ENCODE data around the gene IPCEF1. TPM values are rescaled to one million over a fixed set of nuclear protein-coding genes. Genes with fewer than 3 reads are reported as not detected.

IPCEF1 gene
- total and polyA plus RNA-seq, 4 donors = 0.85 to 18.1 (median 3.6) TPM

DNA sequence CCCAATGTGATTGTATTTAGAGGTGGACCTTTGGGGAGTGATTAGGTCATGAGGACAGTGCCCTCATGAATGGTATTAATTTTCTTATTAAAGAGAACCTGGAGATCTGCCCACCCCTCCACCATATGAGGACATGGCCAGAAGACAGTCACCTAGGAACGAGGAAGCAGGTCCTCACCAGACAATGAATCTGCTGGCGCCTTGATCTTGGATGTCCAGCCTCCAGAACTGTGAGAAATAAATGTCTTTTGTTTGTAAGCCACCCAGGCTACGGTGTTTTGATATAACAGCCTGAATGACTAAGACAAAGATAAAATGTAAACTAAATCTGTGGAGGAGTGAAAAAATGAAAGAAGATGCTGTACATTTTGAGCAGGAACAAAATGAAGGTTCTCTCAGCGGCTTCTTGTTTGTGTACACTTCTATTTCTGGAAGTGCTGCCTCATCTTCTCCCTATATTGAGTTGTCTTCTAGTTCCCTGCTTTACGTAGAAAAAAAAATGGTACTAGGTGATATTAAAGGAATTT is 1.5 kb upstream of the IPCEF1 start:
- no peaks in the 10 kb centered on the region for H3K9me3 ChIP-seq (ENCODE audit: control insufficient read depth in 4 of 4, insufficient read depth in 3 of 4, low read length in 3 of 4)
- DNase-seq (no peak), ATAC-seq (ENCODE audit: insufficient read depth, low FRiP score) (no peak)
- H3K4me1 ChIP-seq (ENCODE audit: control insufficient read depth in 5 of 5, insufficient read depth in 5 of 5, low read length in 5 of 5) = peaks cover 0 to 20% (median 3%) of the 10 kb centered on the region in 5 donors
- no peaks in the 10 kb centered on the region for H3K36me3 ChIP-seq (ENCODE audit: control insufficient read depth in 4 of 4, insufficient read depth in 4 of 4, low read length in 4 of 4)
- 81 to 82% methylated on average over 5 of the region's 5 CpGs for WGBS, 2 donors
- H3K27ac ChIP-seq (ENCODE audit: low read depth in 1 of 2, low read length in 1 of 2) = no peak overlapping the region
- H3K27me3 ChIP-seq (ENCODE audit: control insufficient read depth in 3 of 3, insufficient read depth in 3 of 3, low read length in 2 of 3) = no peaks in the 10 kb centered on the region
- TF ChIP-seq, protein P1, sequence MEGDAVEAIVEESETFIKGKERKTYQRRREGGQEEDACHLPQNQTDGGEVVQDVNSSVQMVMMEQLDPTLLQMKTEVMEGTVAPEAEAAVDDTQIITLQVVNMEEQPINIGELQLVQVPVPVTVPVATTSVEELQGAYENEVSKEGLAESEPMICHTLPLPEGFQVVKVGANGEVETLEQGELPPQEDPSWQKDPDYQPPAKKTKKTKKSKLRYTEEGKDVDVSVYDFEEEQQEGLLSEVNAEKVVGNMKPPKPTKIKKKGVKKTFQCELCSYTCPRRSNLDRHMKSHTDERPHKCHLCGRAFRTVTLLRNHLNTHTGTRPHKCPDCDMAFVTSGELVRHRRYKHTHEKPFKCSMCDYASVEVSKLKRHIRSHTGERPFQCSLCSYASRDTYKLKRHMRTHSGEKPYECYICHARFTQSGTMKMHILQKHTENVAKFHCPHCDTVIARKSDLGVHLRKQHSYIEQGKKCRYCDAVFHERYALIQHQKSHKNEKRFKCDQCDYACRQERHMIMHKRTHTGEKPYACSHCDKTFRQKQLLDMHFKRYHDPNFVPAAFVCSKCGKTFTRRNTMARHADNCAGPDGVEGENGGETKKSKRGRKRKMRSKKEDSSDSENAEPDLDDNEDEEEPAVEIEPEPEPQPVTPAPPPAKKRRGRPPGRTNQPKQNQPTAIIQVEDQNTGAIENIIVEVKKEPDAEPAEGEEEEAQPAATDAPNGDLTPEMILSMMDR (IDR thresholded peaks at IDR 0.05; ENCODE audit: control extremely low read depth, extremely low read depth) = no peak
- no peak overlapping the region for H3K9ac ChIP-seq (ENCODE audit: insufficient read depth in 1 of 2, low read length in 2 of 2)
- H3K4me3 ChIP-seq = no peak overlapping the region

DNA sequence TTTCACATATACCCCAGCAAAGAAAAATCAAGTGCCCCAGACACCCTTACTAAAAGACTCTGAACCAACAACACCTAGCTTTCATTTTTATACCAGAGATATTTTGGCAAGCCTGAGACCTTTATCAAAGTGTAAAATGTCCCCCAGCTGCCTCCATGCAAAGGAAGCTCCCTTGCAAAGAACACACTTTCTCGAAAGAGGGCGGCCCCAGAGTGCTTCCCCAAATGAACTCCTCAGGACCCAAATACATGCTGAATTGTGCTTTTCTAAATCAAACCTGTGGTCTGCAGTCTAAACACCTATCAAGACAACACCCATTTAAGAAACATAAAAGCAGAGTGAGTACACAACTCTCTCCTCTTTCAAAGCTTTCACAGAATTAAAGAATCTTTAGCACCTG is 490 bp downstream of the IPCEF1 start:
- no peak for DNase-seq
- Histone ChIP-seq H3K4me3 (no peak overlapping the region), H3K9ac (ENCODE audit: insufficient read depth in 1 of 2, low read length in 2 of 2) (no peak overlapping the region), H3K27me3 (ENCODE audit: control insufficient read depth in 3 of 3, insufficient read depth in 3 of 3, low read length in 2 of 3) (no peaks in the 10 kb centered on the region), H3K4me1 (ENCODE audit: control insufficient read depth in 5 of 5, insufficient read depth in 5 of 5, low read length in 5 of 5) (peaks cover 0 to 20% (median 3%) of the 10 kb centered on the region in 5 donors), H3K27ac (ENCODE audit: low read depth in 1 of 2, low read length in 1 of 2) (no peak overlapping the region), H3K9me3 (ENCODE audit: control insufficient read depth in 4 of 4, insufficient read depth in 3 of 4, low read length in 3 of 4) (no peaks in the 10 kb centered on the region), H3K36me3 (ENCODE audit: control insufficient read depth in 4 of 4, insufficient read depth in 4 of 4, low read length in 4 of 4) (no peaks in the 10 kb centered on the region)
- 30 to 76% methylated on average over 2 of the region's 2 CpGs for WGBS, 2 donors
- TF ChIP-seq, protein P1 (IDR thresholded peaks at IDR 0.05; ENCODE audit: control extremely low read depth, extremely low read depth) = no peak
- ATAC-seq (ENCODE audit: insufficient read depth, low FRiP score) = no peak

- Histone ChIP-seq H3K4me3 (no peak overlapping the region), H3K36me3 (ENCODE audit: control insufficient read depth in 4 of 4, insufficient read depth in 4 of 4, low read length in 4 of 4) (no peaks in the 10 kb centered on the region), H3K9ac (ENCODE audit: insufficient read depth in 1 of 2, low read length in 2 of 2) (no peak overlapping the region), H3K9me3 (ENCODE audit: control insufficient read depth in 4 of 4, insufficient read depth in 3 of 4, low read length in 3 of 4) (no peaks in the 10 kb centered on the region), H3K27me3 (ENCODE audit: control insufficient read depth in 3 of 3, insufficient read depth in 3 of 3, low read length in 2 of 3) (no peaks in the 10 kb centered on the region), H3K4me1 (ENCODE audit: control insufficient read depth in 5 of 5, insufficient read depth in 5 of 5, low read length in 5 of 5) (peaks cover 0 to 15% (median 3%) of the 10 kb centered on the region in 5 donors), H3K27ac (ENCODE audit: low read depth in 1 of 2, low read length in 1 of 2) (no peak overlapping the region)
- 85 to 87% methylated on average over 8 of the region's 8 CpGs for WGBS, 2 donors
- TF ChIP-seq, protein P1 (IDR thresholded peaks at IDR 0.05; ENCODE audit: control extremely low read depth, extremely low read depth) = no peak
- no peak for ATAC-seq (ENCODE audit: insufficient read depth, low FRiP score)
- DNase-seq = no peak
Measured at GRCh38 chr6:154354265-154354777, 2.3 kb downstream of the IPCEF1 start.

DNA sequence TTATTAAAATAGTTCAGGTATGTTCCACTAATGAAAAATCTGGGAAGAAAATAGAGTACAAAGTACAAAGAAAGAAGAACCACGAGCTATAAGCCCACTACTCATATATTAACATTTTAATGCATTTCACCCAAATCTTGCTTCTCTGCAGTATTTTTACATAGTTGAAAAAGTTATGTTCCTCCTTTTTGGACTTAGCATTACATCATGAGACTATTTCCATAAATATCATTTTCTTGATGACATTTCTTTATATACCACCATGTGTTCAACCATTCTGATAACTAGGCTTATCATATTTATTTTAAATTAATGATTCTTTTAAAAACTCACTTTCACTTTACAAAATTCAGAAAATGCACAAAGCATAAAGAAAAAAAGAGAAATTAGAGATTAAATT is 3.0 kb downstream of the IPCEF1 start:
- WGBS, 2 donors = 72% methylated on average over 1 of the region's 1 CpG
- Histone ChIP-seq H3K36me3 (ENCODE audit: control insufficient read depth in 4 of 4, insufficient read depth in 4 of 4, low read length in 4 of 4) (no peaks in the 10 kb centered on the region), H3K4me3 (no peak overlapping the region), H3K27ac (ENCODE audit: low read depth in 1 of 2, low read length in 1 of 2) (no peak overlapping the region), H3K27me3 (ENCODE audit: control insufficient read depth in 3 of 3, insufficient read depth in 3 of 3, low read length in 2 of 3) (no peaks in the 10 kb centered on the region), H3K9me3 (ENCODE audit: control insufficient read depth in 4 of 4, insufficient read depth in 3 of 4, low read length in 3 of 4) (no peaks in the 10 kb centered on the region), H3K4me1 (ENCODE audit: control insufficient read depth in 5 of 5, insufficient read depth in 5 of 5, low read length in 5 of 5) (peaks cover 0 to 10% (median 3%) of the 10 kb centered on the region in 5 donors), H3K9ac (ENCODE audit: insufficient read depth in 1 of 2, low read length in 2 of 2) (no peak overlapping the region)
- TF ChIP-seq, protein P1 (IDR thresholded peaks at IDR 0.05; ENCODE audit: control extremely low read depth, extremely low read depth) = no peak
- ATAC-seq (ENCODE audit: insufficient read depth, low FRiP score) = no peak
- no peak for DNase-seq
